ENCODE results near the gene TTL. TPM values are rescaled to one million over a fixed set of nuclear protein-coding genes. Genes with fewer than 3 reads are reported as not detected.
"Not testable (repeated sequence)": the region's sequence is repeated elsewhere in the genome, so short reads cannot be mapped to it uniquely, and the experiment has no call there.

TTL gene
- total RNA-seq, 1 donor from 2014 or later: 44.3 TPM

DNA sequence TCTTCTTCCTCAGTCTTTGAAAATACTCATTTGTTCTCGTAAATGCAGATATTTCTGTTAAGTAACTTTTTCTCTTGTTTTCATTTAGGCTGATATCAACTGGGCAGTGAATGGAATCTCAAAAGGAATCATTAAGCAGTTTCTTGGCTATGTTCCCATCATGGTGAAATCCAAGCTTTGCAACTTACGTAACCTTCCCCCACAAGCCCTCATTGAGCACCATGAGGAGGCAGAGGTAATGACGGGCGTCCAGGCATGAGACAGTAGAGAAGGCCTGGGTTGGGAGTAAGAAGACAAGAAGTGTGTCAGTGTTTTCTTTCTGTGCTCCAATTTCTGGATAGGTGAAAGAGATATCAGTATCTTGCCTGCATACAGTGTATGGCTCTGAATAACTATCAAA lies 65.4 kb downstream of the TTL start:
- no peak for ATAC-seq
- intact Hi-C loops (cut with micrococcal nuclease): no loop called here
- no peak for DNase-seq

DNA sequence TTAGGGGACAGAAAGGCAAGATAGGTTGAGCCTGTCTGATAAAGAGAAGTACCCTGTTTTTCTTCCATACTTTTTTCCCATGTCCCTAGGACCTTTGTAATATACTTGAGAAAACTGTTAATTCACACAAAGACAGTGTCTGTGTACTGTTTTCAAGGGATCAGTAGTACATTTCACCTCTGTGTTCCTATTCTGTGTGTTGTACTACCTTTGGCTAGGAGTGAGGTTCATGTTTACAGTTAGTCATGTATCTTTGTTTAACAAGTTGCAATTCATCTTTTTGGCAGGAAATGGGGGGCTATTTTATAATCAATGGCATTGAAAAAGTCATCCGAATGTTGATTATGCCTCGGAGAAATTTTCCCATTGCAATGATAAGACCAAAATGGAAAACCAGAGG lies 67.0 kb downstream of the TTL start:
- intact Hi-C loops (cut with micrococcal nuclease): no loop called here
- ATAC-seq: no peak
- no peak for DNase-seq

DNA sequence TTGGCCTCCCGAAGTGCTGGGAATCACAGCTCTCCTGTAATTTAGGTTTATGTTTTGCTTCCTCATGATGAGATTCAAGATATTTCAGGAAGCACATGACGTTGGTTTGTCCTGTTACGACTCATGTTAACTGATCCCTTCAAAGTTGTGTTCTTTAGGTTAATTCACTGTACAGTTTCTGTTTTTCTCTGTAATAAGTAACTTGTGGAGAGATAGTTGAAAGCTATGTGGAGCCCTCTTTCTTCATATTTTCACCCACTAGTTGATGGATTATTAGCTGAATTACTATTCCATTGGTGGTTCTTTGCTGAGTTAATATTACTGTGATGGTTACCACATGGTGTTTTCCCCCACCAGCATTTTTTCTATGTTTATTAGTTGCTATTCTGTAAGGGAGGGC lies 84.1 kb downstream of the TTL start:
- intact Hi-C loops (cut with micrococcal nuclease): no loop called here
- ATAC-seq (no peak), DNase-seq (no peak)

DNA sequence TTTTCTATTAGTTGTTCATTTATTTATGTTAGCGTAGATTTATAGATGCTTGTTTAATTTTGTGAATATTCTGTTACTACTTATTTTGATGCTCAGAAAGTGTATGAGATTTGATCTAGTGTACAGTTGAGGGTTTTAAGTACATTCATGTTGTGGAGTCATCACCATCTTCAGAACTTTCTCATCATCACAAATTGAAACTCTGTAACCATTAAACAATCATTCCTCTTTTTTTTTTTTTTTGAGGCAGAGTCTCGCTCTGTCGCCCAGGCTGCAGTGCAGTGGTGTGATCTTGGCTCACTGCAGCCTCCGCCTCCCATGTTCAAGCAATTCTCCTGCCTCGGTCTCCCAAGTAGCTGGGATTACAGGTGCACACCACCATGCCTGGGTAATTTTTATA lies 84.6 kb downstream of the TTL start:
- intact Hi-C loops (cut with micrococcal nuclease); DNase-seq; ATAC-seq: not testable (repeated sequence)

DNA sequence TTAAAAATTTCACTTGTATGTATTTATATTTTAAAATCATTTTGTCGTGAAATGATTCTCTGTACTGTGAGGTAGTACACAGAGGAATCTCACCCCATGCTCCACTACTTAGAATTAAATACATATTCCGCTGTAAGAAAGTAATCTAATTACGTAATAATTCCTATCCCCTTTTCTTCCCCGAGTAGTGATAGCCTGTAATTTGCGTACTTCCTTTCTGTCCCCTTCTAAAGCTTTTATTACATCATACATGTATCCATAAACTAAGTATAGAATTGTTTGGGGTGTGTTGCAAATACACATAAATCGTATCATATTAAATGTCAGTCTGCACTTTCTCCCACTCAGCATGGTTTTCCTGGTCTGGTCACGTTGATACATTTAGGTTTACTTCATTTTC lies 90.0 kb downstream of the TTL start:
- intact Hi-C loops (cut with micrococcal nuclease): loop anchor here (10.0 kb wide), 1 partner anchor 87 kb away; the partner anchor contains the start of gene TTL

DNA sequence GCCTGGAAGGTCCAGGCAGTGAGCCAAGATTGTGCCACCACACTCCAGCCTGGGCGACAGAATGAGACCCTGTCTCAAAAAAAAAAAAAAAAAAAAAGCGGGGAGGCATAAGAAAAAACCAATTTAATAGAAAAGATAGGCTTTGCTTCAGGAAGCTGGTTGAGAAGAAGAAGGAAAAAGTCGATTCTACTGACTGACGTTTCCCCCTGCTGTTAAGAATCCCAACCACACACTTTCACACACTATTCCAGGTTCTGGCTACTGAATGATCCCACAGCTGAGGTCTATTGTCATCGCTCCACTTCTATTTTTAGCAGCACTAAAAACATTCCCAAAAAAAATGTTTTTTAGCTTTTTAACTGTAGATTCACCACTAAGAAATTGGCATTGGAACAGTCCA lies 95.8 kb downstream of the TTL start:
- no peak for DNase-seq
- no peak for ATAC-seq
- intact Hi-C loops (cut with micrococcal nuclease): loop anchor here (10.0 kb wide), 1 partner anchor 93 kb away; the partner anchor contains the start of gene TTL

More for the DNA sequence above, 90.0 kb downstream of the TTL start:
- no peak for DNase-seq
- ATAC-seq: no peak

DNA sequence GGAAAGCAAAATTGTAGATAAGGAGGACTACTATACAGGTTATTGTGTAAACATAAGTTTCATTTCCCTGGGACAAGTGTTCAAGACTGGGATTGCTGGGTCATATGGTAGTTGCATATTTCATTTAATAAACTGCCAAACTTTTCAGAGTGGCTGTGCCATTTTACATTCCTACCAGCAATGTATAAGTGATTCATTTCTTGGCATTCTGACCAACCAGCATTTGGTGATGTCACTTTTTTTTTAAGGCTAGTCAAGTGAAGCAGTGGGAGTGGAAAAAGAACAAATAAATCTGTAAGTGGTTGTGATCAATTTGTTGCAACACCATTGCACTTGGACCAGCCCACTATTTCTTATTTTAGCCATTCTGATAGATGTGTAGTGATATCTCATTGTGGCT lies 97.3 kb downstream of the TTL start:
- intact Hi-C loops (cut with micrococcal nuclease): loop anchor here (10.0 kb wide), 1 partner anchor 94 kb away; the partner anchor contains the start of gene TTL
- ATAC-seq (no peak), DNase-seq (no peak)

DNA sequence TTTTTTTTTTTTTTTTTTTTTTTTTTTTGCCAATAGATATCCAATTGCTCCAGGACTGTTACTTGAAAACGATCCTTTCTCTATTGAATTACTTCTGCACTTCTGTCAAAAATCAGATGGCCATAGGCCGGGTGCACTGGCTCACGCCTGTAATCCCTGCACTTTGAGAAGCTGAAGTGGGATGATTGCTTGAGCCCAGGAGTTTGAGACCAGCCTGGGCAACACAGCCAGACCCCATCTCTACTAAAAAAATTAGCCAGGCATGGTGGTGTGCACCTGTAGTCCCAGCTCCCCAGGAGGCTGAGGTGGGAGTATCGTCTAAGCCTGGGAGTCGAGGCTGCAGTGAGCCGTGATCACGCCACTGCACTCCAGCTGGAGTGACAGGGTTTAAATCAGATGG lies 98.1 kb downstream of the TTL start:
- DNase-seq: no peak
- intact Hi-C loops (cut with micrococcal nuclease): no loop called here
- ATAC-seq: no peak

DNA sequence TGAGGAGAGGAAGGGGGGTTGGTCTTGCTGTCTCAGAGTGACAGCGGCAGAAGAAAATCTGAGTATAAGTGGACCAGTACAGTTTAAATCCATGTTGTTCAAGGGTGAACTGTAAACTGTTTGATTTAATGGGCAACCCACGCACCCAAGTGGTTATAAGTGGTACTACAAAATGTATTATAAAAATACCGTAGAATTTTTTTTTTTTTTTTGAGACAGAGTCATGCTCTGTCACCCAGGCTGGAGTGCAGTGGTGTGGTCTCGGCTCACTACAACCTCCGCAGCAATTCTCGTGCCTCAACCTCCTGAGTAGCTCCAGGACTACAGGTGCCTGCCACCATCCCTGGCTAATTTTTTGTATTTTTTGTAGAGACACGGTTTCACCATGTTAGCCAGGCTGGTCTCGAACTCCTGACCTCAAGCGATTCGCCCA lies 100.4 kb downstream of the TTL start:
- intact Hi-C loops (cut with micrococcal nuclease): no loop called here
- ATAC-seq: peak; percentile 0
- DNase-seq: no peak

DNA sequence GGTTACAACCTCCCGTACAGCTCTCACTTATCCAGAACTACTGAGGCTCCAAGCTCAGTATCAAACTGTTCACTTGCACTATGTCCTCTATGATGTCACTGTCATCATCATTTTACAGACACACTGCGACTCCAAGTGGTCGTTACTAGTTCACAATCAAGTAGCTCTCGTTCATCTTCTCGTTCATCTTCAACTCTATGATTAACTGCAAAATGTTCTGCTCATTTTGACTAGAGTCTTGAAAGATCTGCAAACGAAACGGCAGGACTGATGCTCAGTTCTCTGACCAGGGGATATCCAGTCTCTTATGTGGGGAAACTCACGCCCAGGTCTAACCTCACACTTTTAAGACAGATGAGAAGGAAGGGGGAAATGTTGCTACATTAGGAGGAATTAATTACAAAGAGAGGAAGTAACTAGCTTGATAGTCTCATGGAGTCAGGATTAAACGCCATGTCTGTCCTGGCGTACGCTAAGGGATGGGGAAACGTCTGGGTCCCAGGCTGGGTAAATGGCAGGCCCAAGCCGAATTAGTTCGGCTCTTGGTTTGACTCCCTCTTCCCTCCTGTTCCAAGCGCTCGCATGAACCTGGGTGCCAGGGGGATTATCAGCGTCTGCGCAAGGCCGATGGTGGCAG lies 101.7 kb downstream of the TTL start:
- no peak for DNase-seq
- ATAC-seq: peak; percentile 7
- intact Hi-C loops (cut with micrococcal nuclease): no loop called here

DNA sequence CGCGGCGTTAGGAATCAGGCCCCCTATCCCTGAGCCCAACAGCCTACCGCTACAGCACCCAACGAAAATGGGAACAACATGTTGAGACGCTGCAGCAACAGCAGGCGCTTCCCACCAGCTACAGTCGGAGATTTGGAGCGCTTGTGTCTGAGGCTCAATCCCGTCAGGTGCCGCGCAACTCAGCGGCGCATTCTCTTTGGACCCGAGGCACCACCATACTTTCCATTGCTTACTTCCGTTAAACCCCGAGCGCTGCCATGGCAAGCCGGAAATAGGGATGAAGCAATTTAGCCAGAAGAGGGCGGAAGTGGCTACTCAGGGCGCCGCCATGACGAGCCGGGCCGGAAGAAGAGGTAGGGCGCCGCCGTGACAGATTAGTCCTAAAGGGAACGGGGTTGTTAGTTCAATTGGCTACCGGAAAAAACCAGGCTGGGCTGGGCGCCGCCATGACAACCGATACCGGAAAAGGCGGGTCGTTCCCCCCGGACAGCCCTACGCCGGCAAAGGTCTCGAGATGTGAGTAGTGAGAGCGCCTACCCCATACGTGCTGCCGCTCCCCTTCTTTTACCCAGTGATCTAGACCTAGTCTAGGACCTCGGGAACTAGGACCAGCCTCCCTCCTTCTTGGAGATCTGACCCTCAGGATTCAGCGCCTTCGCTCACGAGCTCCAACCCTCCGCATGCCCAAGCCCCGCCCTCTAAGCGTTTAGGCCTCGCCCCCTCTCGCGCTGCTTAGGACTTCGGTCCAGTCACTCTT lies 102.4 kb downstream of the TTL start, which contains the start of gene CHCHD5:
TSS of gene CHCHD5 (plus strand) at position 476 of the 757 bp plus-strand sequence. CDS start at position 515, 39 bp downstream.
- intact Hi-C loops (cut with micrococcal nuclease): no loop called here
- peak; percentile 95 for DNase-seq
- ATAC-seq: peak; percentile 94

DNA sequence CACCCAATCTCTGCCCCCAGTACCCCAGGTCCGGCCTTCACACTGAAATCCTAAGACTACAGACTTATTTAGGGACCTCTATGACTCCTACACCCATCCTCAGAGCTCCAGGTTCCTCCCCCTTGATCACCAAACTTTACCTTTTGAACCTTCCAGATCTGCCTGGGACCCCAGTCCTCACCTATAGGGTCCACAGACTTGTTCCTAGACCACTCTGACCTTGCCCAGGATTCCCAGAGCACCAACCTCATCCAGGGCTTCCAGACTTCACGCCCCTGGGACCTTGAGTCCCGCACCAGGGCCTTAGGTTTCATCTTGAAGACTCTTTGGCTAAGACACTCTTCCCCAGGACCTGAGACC lies 102.9 kb downstream of the TTL start:
- ATAC-seq (no peak), DNase-seq (no peak)
- intact Hi-C loops (cut with micrococcal nuclease): no loop called here

DNA sequence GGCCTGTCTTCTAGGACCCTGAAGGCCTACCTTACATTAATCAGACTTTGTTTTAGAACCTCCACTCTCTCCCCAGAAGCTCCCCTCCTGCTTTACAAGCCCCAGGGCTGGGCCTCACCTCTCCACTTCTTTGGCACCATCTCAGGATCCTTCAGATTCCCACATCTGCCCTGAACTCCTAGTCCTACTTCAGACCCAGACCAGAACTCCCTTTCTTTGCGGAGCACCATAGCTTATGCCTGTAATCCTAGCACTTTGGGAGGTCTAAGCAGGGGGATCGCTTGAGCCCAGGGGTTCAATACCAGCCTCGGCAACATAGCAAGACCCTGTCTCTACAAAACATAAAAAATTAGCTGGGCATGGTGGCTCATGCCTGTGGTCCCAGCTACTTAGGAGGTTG lies 103.4 kb downstream of the TTL start:
- no peak for ATAC-seq
- intact Hi-C loops (cut with micrococcal nuclease): no loop called here
- DNase-seq: no peak

DNA sequence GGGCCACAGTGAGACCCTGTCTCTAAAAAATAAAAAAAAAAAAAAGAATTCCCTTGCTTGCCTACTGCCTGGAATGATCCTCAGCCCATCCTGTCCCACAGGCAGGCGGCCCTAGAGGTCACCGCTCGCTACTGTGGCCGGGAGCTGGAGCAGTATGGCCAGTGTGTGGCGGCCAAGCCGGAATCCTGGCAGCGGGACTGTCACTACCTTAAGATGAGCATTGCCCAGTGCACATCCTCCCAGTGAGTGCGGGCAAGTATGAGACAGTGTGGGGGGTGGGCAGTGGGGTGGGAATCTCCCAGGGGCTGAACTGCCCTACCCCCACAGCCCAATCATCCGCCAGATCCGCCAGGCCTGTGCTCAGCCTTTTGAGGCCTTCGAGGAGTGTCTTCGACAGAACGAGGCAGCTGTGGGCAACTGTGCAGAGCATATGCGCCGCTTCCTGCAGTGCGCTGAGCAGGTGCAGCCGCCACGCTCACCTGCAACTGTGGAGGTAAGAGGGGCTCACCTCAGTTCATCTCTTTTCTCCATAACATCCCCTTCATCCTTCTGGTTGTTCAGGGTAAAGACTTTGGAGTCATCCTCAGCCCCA lies 104.0 kb downstream of the TTL start:
- intact Hi-C loops (cut with micrococcal nuclease): no loop called here
- no peak for DNase-seq
- ATAC-seq: no peak

DNA sequence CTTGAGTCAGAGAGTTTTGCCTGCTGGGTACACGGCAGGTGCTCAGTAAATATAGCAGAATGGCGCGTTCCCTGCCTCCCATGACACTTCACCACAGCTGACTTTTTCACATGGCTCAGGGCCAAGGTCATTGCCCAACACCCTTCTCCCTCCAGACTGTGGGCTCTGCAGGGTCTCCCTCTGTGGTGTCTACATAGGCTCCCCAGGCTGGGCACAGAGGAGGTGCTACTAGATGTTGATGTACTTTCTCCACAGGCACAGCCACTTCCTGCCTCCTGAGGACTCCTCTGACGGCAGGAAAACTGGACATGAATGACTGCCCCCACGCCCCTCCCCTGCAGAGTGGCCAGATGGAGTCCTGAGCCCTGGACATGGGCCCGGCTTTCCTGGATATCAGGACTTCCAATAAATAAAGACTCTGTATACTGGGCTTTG lies 106.7 kb downstream of the TTL start:
- DNase-seq (no peak), ATAC-seq (no peak)
- intact Hi-C loops (cut with micrococcal nuclease): no loop called here

Other genes with a start within 250 kb of the TTL start
- 14.0 TPM for gene ZC3H8, start 227.1 kb upstream of the TTL start, total RNA-seq
- 21.8 TPM for gene ZC3H6, start 206.6 kb upstream of the TTL start, total RNA-seq
- gene RGPD8, start 48.5 kb upstream of the TTL start, total RNA-seq: 7.8 TPM
- gene POLR1B, start 60.3 kb downstream of the TTL start, total RNA-seq: 12.2 TPM
- 24.8 TPM for gene CHCHD5, start 102.5 kb downstream of the TTL start, total RNA-seq
- 10.8 TPM for gene SLC20A1, start 163.8 kb downstream of the TTL start, total RNA-seq
- not detected for gene NT5DC4, start 238.9 kb downstream of the TTL start, total RNA-seq